ENCODE data around the gene MSI2. TPM values are rescaled to one million over a fixed set of nuclear protein-coding genes. Genes with fewer than 3 reads are reported as not detected.
A peak's percentile ranks its signal among the peaks of the same experiment; 100 is the strongest.

MSI2 gene
- total RNA-seq, 1 donor from 2014 or later, result 31.3 TPM

GRCh38 chr17:57283203-57283971, 27.1 kb downstream of the MSI2 start:
- H3K9me3 ChIP-seq, result no peaks in the 10 kb centered on the region
- no peak for DNase-seq
- intact Hi-C loops (cut with DNase I), result no loop called here
- TF ChIP-seq CTCF (IDR thresholded peaks at IDR 0.05), result no peak
- H3K36me3 ChIP-seq, result no peaks in the 10 kb centered on the region
- no peaks in the 10 kb centered on the region for H3K27me3 ChIP-seq
- no peaks in the 10 kb centered on the region for H3K4me1 ChIP-seq
- no peak overlapping the region for H3K4me3 ChIP-seq
- no peak for ATAC-seq
- no peak overlapping the region for H3K27ac ChIP-seq

- DNase-seq (no peak), ATAC-seq (no peak)
- no peak overlapping the region for H3K4me3 ChIP-seq
- intact Hi-C loops (cut with DNase I), result no loop called here
- TF ChIP-seq CTCF (IDR thresholded peaks at IDR 0.05), result no peak
- H3K4me1 ChIP-seq, result no peaks in the 10 kb centered on the region
- H3K36me3 ChIP-seq, result no peaks in the 10 kb centered on the region
- H3K27me3 ChIP-seq, result no peaks in the 10 kb centered on the region
- H3K9me3 ChIP-seq, result no peaks in the 10 kb centered on the region
- H3K27ac ChIP-seq, result no peak overlapping the region
Measured at GRCh38 chr17:57284583-57284982, 28.3 kb downstream of the MSI2 start.

GRCh38 chr17:57284984-57285646, 28.8 kb downstream of the MSI2 start:
- Histone ChIP-seq H3K36me3 (no peaks in the 10 kb centered on the region), H3K4me1 (no peaks in the 10 kb centered on the region), H3K27me3 (no peaks in the 10 kb centered on the region), H3K4me3 (no peak overlapping the region), H3K9me3 (no peaks in the 10 kb centered on the region), H3K27ac (no peak overlapping the region)
- intact Hi-C loops (cut with DNase I), result no loop called here
- peak; percentile 43 for ATAC-seq
- DNase-seq, result no peak
- no peak for TF ChIP-seq CTCF (IDR thresholded peaks at IDR 0.05)

DNA sequence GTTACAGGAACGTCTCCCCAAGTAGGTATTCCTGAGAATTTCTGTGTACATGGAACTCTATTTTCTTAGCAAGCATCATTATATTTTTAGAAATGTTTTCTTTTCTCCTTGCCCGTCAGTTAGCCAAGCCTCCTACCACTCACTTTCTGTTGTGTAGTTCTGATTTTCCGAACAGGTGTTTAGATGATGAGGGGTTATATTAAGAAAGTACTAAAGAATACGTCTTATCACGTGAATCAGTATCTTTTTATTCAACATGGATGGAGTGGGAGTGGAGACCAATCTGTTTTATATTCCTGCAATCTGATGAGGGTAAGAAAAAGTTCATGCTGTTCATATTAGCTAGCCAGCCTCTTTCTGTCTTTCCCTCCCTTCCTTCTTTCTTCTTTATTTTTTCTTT, 29.4 kb downstream of the MSI2 start:
- Histone ChIP-seq H3K4me1 (no peaks in the 10 kb centered on the region), H3K36me3 (no peaks in the 10 kb centered on the region), H3K27ac (no peak overlapping the region), H3K4me3 (no peak overlapping the region), H3K27me3 (no peaks in the 10 kb centered on the region), H3K9me3 (no peaks in the 10 kb centered on the region)
- ATAC-seq (no peak), DNase-seq (no peak)
- TF ChIP-seq CTCF (IDR thresholded peaks at IDR 0.05), result no peak
- intact Hi-C loops (cut with DNase I), result no loop called here

- Histone ChIP-seq H3K4me3 (no peak overlapping the region), H3K9me3 (no peaks in the 10 kb centered on the region), H3K27me3 (no peaks in the 10 kb centered on the region), H3K27ac (no peak overlapping the region), H3K36me3 (no peaks in the 10 kb centered on the region), H3K4me1 (no peaks in the 10 kb centered on the region)
- intact Hi-C loops (cut with DNase I), result no loop called here
- DNase-seq, result no peak
- no peak for TF ChIP-seq CTCF (IDR thresholded peaks at IDR 0.05)
- ATAC-seq, result no peak
Measured at GRCh38 chr17:57286399-57287105, 30.2 kb downstream of the MSI2 start.

Data from upper lobe of right lung (tissue), 1 donor.